GM23338 (cell line): ENCODE results near the gene NNAT. TPM values are rescaled to one million over a fixed set of nuclear protein-coding genes. Genes with fewer than 3 reads are reported as not detected.

Source experiments
- ATAC-seq: fragments of 200-7000 bp; cut with Tn5 transposase; 3 replicates; pipeline ENCODE4 v1.9.1; 2020
- DNase-seq: peaks from one replicate; pipeline ENCODE4 v3.0.0-alpha.2; 2015; ENCODE audit warnings: low spot score
- H2AFZ ChIP-seq: fragments of 200-600 bp; sonication (generic); 2 replicates; pipeline ENCODE4 v1.8.0; 2016; ENCODE audit warnings: antibody characterized with exemption, mild to moderate bottlenecking, moderate library complexity
- H3F3A ChIP-seq: fragments of 200-600 bp; sonication (generic); replicated peaks from 2 replicates; pipeline ENCODE4 v1.8.0; 2017; ENCODE audit warnings: antibody characterized with exemption, mixed run types, low read depth
- H3K27ac ChIP-seq: fragments of 200-600 bp; sonication (generic); 2 replicates; pipeline ENCODE4 v1.6.1; 2016; ENCODE audit warnings: low read depth
- H3K27me3 ChIP-seq: fragments of 200-600 bp; sonication (generic); 2 replicates; pipeline ENCODE4 v1.8.0; 2016; ENCODE audit warnings: mild to moderate bottlenecking, mixed run types, moderate library complexity; ENCODE audit not compliant: insufficient read depth
- H3K36me3 ChIP-seq: fragments of 200-600 bp; sonication (generic); 2 replicates; pipeline ENCODE4 v1.8.0; 2016; ENCODE audit warnings: mild to moderate bottlenecking; ENCODE audit not compliant: insufficient read depth
- H3K4me1 ChIP-seq: fragments of 200-600 bp; sonication (generic); 2 replicates; pipeline ENCODE4 v1.8.0; 2016; ENCODE audit warnings: mild to moderate bottlenecking, moderate library complexity; ENCODE audit not compliant: insufficient read depth
- H3K4me2 ChIP-seq: fragments of 200-600 bp; sonication (generic); 2 replicates; pipeline ENCODE4 v1.7.1; 2017; ENCODE audit warnings: mixed run types
- H3K4me3 ChIP-seq: fragments of 200-600 bp; sonication (generic); 2 replicates; pipeline ENCODE4 v1.6.1; 2016; ENCODE audit warnings: mixed run types
- H3K79me2 ChIP-seq: fragments of 200-600 bp; sonication (generic); replicated peaks from 2 replicates; pipeline ENCODE4 v1.8.0; 2017; ENCODE audit warnings: mild to moderate bottlenecking; ENCODE audit not compliant: insufficient read depth
- H3K9me2 ChIP-seq: fragments of 200-600 bp; sonication (generic); 2 replicates; pipeline ENCODE4 v1.8.0; 2017; ENCODE audit not compliant: insufficient read depth
- H4K20me1 ChIP-seq: fragments of 200-600 bp; sonication (generic); replicated peaks from 2 replicates; pipeline ENCODE4 v1.8.0; 2017; ENCODE audit warnings: mild to moderate bottlenecking; ENCODE audit not compliant: insufficient read depth
- H3K27ac Mint-ChIP-seq: 2 replicates; pipeline ENCODE4 v1.8.0; 2020; ENCODE audit warnings: inconsistent platforms, mild to moderate bottlenecking, moderate library complexity, mixed read lengths
- H3K27me3 Mint-ChIP-seq: 3 replicates; pipeline ENCODE4 v1.8.0; 2022; ENCODE audit warnings: low read depth, mild to moderate bottlenecking, moderate library complexity, mixed read lengths, inconsistent platforms; ENCODE audit not compliant: insufficient read depth, poor library complexity
- H3K36me3 Mint-ChIP-seq: 3 replicates; pipeline ENCODE4 v1.8.0; 2021; ENCODE audit warnings: low read depth, mild to moderate bottlenecking, inconsistent platforms, moderate library complexity, mixed read lengths
- H3K4me1 Mint-ChIP-seq: 3 replicates; pipeline ENCODE4 v1.8.0; 2020; ENCODE audit warnings: mild to moderate bottlenecking, inconsistent platforms, mixed read lengths
- H3K4me3 Mint-ChIP-seq: 3 replicates; pipeline ENCODE4 v1.8.0; 2021; ENCODE audit warnings: moderate library complexity, mild to moderate bottlenecking, inconsistent platforms, mixed read lengths
- H3K9me3 Mint-ChIP-seq: 3 replicates; pipeline ENCODE4 v1.8.0; 2020; ENCODE audit warnings: moderate library complexity, mild to moderate bottlenecking, inconsistent platforms, mixed read lengths
- EZH2 ChIP-seq: fragments of 200-600 bp; sonication (generic); IDR thresholded peaks from one replicate; pipeline ENCODE4 v1.8.0; 2017; ENCODE audit warnings: antibody characterized with exemption, mild to moderate bottlenecking, low read depth; ENCODE audit not compliant: unreplicated experiment
- POLR2AphosphoS5 ChIP-seq: IDR thresholded peaks from 2 replicates; pipeline ENCODE4 v1.6.1; 2016; ENCODE audit warnings: antibody characterized with exemption, low read depth
- ZNF462 ChIP-seq: fragments of 250-450 bp; sonication (Bioruptor Pico); IDR thresholded peaks from 2 replicates; pipeline ENCODE4 v1.5.0; 2020; ENCODE audit warnings: mild to moderate bottlenecking, moderate library complexity
- polyA plus RNA-seq: library from polyadenylated mRNA; unstranded; fragments of >200 nt; fragmentation: Nextera tagmentation; extraction: Ambion mirVana; gene quantifications from 2 replicates; pipeline ENCODE4 v1.2.1, GENCODE V29; 2016
- total RNA-seq: library from RNA; depleted of rRNA; stranded (reverse); fragments of >200 nt; shearing (Covaris generic); gene quantifications from 2 replicates; pipeline ENCODE4 v1.2.3, GENCODE V29; 2014
- TF ChIP-seq, protein P1 (sequence below), 2 experiments: fragments of 200-600 bp in 1 of 2; sonication (generic) in 1 of 2; conservative IDR thresholded peaks; 2 replicates each; pipeline versions ENCODE4 v1.5.1 to v1.6.1; 2016 to 2017; ENCODE audit warnings: antibody characterized with exemption in 2 of 2, low read depth in 2 of 2, mild to moderate bottlenecking in 2 of 2, moderate library complexity in 1 of 2

The NNAT gene
- total and polyA plus RNA-seq, 2 experiments from 2014 or later = 4.3 to 4.9 TPM

GRCh38 chr20:37510226-37510625, 10.8 kb upstream of the NNAT start (continued):
- TF ChIP-seq, protein P1, sequence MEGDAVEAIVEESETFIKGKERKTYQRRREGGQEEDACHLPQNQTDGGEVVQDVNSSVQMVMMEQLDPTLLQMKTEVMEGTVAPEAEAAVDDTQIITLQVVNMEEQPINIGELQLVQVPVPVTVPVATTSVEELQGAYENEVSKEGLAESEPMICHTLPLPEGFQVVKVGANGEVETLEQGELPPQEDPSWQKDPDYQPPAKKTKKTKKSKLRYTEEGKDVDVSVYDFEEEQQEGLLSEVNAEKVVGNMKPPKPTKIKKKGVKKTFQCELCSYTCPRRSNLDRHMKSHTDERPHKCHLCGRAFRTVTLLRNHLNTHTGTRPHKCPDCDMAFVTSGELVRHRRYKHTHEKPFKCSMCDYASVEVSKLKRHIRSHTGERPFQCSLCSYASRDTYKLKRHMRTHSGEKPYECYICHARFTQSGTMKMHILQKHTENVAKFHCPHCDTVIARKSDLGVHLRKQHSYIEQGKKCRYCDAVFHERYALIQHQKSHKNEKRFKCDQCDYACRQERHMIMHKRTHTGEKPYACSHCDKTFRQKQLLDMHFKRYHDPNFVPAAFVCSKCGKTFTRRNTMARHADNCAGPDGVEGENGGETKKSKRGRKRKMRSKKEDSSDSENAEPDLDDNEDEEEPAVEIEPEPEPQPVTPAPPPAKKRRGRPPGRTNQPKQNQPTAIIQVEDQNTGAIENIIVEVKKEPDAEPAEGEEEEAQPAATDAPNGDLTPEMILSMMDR (conservative IDR thresholded peaks at IDR 0.05; ENCODE audit: low read depth in 2 of 2) = no peak

DNA sequence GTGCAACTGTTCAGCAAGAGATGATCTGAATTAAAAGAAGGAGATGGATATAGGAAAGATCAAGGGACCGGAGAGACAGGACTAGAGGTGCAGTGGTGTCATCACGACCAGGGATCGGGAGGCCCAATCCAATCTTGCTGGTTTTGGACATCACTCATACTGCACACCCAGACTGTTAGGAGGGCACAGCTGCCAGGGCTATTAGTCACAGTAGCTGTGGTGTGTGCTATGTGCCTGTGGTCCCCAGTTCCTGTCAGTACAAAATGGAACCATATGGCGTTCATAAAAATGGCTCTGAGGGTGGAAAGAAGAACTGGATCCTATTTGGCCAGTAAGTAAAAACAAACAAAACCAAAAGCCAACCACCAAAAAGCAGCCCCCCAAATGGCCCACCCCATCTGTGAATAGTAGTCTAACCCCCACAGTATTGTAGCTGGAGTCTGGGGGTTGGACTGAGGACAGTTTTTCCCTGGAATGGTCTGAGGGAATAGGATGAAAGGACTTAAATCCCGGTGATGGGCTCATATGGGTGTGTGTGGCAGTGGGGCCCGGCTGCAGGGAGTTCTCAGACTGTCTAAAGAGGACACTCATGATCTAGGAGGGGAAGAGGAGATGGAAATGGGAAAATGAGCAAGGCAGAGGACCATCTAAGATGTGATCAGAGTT, 9.3 kb upstream of the NNAT start:
- ATAC-seq = no peak
- Histone ChIP-seq H3K27me3 (no peaks in the 10 kb centered on the region), H3K4me2 (no peak overlapping the region), H4K20me1 (peaks cover 33% of the 10 kb centered on the region), H3K4me3 (no peak overlapping the region), H3F3A (no peaks in the 10 kb centered on the region), H3K36me3 (0 out of 2 replicates have a peak, but pooled peaks cover 5% of the 10 kb centered on the region), H3K79me2 (peaks cover 19% of the 10 kb centered on the region), H2AFZ (no peak overlapping the region), H3K9me2 (peaks cover 8% of the 10 kb centered on the region), H3K27ac (no peak overlapping the region), H3K4me1 (peaks cover 6% of the 10 kb centered on the region)
- Mint-ChIP-seq H3K36me3 (peaks cover 35% of the 10 kb centered on the region), H3K4me3 (no peak overlapping the region), H3K27ac (no peak overlapping the region), H3K27me3 (no peaks in the 10 kb centered on the region), H3K9me3 (no peaks in the 10 kb centered on the region), H3K4me1 (peaks cover 12% of the 10 kb centered on the region)
- DNase-seq = no peak
- no peak for TF ChIP-seq POLR2AphosphoS5
- TF ChIP-seq EZH2 = no peak
- no peak for TF ChIP-seq ZNF462 (CRISPR knock-in tag)
